Smooth muscle cell (in vitro differentiated cells): ENCODE results near the gene KMT2A. TPM values are rescaled to one million over a fixed set of nuclear protein-coding genes. Genes with fewer than 3 reads are reported as not detected.

Source experiments
- DNase-seq: peaks from one replicate; lab custom pipeline; 2025; ENCODE audit not compliant: unreplicated experiment; lab: John Stamatoyannopoulos, UW
- H2AFZ ChIP-seq: fragments of 200-600 bp; sonication (generic); 2 replicates; pipeline ENCODE4 v1.6.0; 2016; ENCODE audit warnings: antibody characterized with exemption, low read depth, mild to moderate bottlenecking
- H3F3A ChIP-seq: fragments of 200-600 bp; sonication (generic); 2 replicates; pipeline ENCODE4 v1.6.0; 2017; ENCODE audit warnings: antibody characterized with exemption, low read depth
- H3K27ac ChIP-seq: fragments of 200-600 bp; sonication (generic); 2 replicates; pipeline ENCODE4 v1.5.1; 2016; ENCODE audit warnings: low read depth, mild to moderate bottlenecking
- H3K27me3 ChIP-seq: fragments of 200-600 bp; sonication (generic); 2 replicates; pipeline ENCODE4 v1.6.1; 2016; ENCODE audit warnings: low read depth, mild to moderate bottlenecking
- H3K36me3 ChIP-seq: fragments of 200-600 bp; sonication (generic); 2 replicates; pipeline ENCODE4 v1.5.1; 2016; ENCODE audit warnings: low read depth
- H3K4me1 ChIP-seq: fragments of 200-600 bp; sonication (generic); 2 replicates; pipeline ENCODE4 v1.5.1; 2016; ENCODE audit warnings: low read depth
- H3K4me2 ChIP-seq: fragments of 200-600 bp; sonication (generic); 2 replicates; pipeline ENCODE4 v1.6.0; 2016; ENCODE audit warnings: mild to moderate bottlenecking
- H3K4me3 ChIP-seq: fragments of 200-600 bp; sonication (generic); 2 replicates; pipeline ENCODE4 v1.5.1; 2016; ENCODE audit warnings: mild to moderate bottlenecking
- H3K79me2 ChIP-seq: fragments of 200-600 bp; sonication (generic); 2 replicates; pipeline ENCODE4 v1.6.0; 2016; ENCODE audit warnings: low read depth, mild to moderate bottlenecking
- H3K9ac ChIP-seq: fragments of 200-600 bp; sonication (generic); 2 replicates; pipeline ENCODE4 v1.6.0; 2016; ENCODE audit warnings: low read depth
- H3K9me3 ChIP-seq: fragments of 200-600 bp; sonication (generic); replicated peaks from 2 replicates; pipeline ENCODE4 v1.5.1; 2016; ENCODE audit warnings: low read depth
- H4K20me1 ChIP-seq: fragments of 200-600 bp; sonication (generic); 2 replicates; pipeline ENCODE4 v1.6.0; 2016; ENCODE audit warnings: low read depth
- WGBS: methylation state at CpG from one replicate; pipeline ENCODE4 v1.1.7; 2016; ENCODE audit warnings: low lambda C conversion rate; 5-methylcytosine and 5-hydroxymethylcytosine counted together
- polyA plus RNA-seq: library from polyadenylated mRNA; unstranded; fragments of >200 nt; fragmentation: Nextera tagmentation; extraction: Ambion mirVana; gene quantifications from 2 replicates; pipeline ENCODE4 v1.2.1, GENCODE V29; 2016
- total RNA-seq: library from RNA; depleted of rRNA; stranded (reverse); fragments of >200 nt; gene quantifications from 2 replicates; pipeline ENCODE4 v1.2.3, GENCODE V29; 2014
- TF ChIP-seq, protein P1 (sequence below): fragments of 200-600 bp; sonication (generic); IDR thresholded peaks from 2 replicates; pipeline ENCODE4 v1.5.1; 2017; ENCODE audit warnings: borderline replicate concordance, mild to moderate bottlenecking, antibody characterized with exemption; ENCODE audit not compliant: insufficient read depth, poor library complexity, severe bottlenecking

KMT2A gene
- total RNA-seq (26.6 and 27.8 TPM in 2 replicates), polyA plus RNA-seq (15.5 and 19.6 TPM in 2 replicates)

DNA sequence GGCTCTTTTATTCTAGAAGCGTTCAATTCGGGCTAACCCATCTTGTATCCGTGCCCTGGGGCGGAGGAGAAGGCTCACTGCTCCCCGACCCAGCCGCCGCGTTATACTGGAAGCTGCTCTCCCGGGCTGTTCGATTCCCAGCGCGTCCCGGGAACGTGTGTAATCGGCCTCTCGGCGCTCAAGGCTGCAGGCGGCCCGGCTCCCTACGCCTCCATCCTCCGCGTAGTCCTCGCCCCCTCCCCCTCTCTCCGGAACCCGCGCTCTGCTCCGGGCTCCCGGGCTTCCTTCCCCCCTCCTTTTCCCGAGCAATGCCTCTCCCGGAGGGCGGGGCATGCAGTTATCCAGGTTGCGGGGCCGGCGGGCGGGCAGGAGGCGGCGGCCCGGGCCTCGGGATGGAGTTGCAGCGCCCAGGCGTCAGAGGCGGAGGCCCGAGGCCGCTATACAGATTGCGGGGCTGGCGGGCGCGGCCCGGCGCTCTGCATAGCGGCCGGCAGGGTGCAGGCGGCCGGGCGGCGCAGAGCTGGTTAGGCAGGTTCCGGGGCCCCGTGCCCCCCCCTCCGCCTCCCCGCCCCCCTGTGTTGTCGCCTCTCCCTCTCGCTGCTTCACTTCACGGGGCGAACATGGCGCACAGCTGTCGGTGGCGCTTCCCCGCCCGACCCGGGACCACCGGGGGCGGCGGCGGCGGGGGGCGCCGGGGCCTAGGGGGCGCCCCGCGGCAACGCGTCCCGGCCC lies at the start of gene KMT2A:
TSS of gene KMT2A (plus strand) at position 600 of the 732 bp plus-strand sequence. CDS start at position 621, 21 bp downstream.
- H3K4me3 ChIP-seq, result peak within 1 kb of the TSS; percentile 93
- peak within 1 kb of the TSS; percentile 96 for H3K4me2 ChIP-seq
- H3K27ac ChIP-seq, result peak within 1 kb of the TSS; percentile 67
- H4K20me1 ChIP-seq, result peaks cover 42% of the 10 kb centered on the region
- H3K79me2 ChIP-seq, result peaks cover 44% of the 10 kb centered on the region
- no peaks in the 10 kb centered on the region for H3F3A ChIP-seq
- TF ChIP-seq, protein P1, sequence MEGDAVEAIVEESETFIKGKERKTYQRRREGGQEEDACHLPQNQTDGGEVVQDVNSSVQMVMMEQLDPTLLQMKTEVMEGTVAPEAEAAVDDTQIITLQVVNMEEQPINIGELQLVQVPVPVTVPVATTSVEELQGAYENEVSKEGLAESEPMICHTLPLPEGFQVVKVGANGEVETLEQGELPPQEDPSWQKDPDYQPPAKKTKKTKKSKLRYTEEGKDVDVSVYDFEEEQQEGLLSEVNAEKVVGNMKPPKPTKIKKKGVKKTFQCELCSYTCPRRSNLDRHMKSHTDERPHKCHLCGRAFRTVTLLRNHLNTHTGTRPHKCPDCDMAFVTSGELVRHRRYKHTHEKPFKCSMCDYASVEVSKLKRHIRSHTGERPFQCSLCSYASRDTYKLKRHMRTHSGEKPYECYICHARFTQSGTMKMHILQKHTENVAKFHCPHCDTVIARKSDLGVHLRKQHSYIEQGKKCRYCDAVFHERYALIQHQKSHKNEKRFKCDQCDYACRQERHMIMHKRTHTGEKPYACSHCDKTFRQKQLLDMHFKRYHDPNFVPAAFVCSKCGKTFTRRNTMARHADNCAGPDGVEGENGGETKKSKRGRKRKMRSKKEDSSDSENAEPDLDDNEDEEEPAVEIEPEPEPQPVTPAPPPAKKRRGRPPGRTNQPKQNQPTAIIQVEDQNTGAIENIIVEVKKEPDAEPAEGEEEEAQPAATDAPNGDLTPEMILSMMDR, result no peak
- WGBS, result under 1% methylated on average over 33 of the region's 83 CpGs
- peak; percentile 90 for DNase-seq
- peak within 1 kb of the TSS; percentile 88 for H2AFZ ChIP-seq
- no peaks in the 10 kb centered on the region for H3K9me3 ChIP-seq
- peaks cover 29% of the 10 kb centered on the region for H3K4me1 ChIP-seq
- peak within 1 kb of the TSS; percentile 94 for H3K9ac ChIP-seq
- no peaks in the 10 kb centered on the region for H3K27me3 ChIP-seq
- H3K36me3 ChIP-seq, result no peaks in the 10 kb centered on the region

DNA sequence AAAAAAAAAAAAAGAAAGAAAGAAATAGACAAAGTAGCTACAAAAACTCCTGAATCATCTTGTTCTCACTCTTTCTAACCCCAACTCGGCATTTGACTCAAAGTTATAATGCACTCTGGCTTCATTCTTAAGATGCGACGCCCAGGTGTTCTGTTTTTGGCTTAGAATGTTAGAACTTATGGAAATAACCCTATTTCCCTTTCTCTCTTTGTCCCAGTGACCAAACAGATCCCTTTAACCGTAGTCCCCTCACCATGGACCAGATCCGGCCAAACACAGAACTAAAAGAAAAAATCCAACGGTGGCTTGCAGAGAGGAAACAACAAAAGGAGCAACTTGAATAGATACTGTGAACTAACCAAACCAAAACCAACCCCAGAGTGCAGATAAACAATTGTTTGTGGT lies 40.2 kb upstream of the KMT2A start:
- no peaks in the 10 kb centered on the region for H3K9me3 ChIP-seq
- TF ChIP-seq, protein P1, result no peak
- no peaks in the 10 kb centered on the region for H3K79me2 ChIP-seq
- no peaks in the 10 kb centered on the region for H4K20me1 ChIP-seq
- peaks cover 8% of the 10 kb centered on the region for H3F3A ChIP-seq
- H3K4me2 ChIP-seq, result no peak overlapping the region
- no peak overlapping the region for H3K27ac ChIP-seq
- DNase-seq, result no peak
- no peak overlapping the region for H3K4me3 ChIP-seq
- H2AFZ ChIP-seq, result no peak overlapping the region
- WGBS, result 97% methylated on average over 6 of the region's 6 CpGs
- no peak overlapping the region for H3K9ac ChIP-seq
- peaks cover 20% of the 10 kb centered on the region for H3K36me3 ChIP-seq
- no peaks in the 10 kb centered on the region for H3K4me1 ChIP-seq
- no peaks in the 10 kb centered on the region for H3K27me3 ChIP-seq

DNA sequence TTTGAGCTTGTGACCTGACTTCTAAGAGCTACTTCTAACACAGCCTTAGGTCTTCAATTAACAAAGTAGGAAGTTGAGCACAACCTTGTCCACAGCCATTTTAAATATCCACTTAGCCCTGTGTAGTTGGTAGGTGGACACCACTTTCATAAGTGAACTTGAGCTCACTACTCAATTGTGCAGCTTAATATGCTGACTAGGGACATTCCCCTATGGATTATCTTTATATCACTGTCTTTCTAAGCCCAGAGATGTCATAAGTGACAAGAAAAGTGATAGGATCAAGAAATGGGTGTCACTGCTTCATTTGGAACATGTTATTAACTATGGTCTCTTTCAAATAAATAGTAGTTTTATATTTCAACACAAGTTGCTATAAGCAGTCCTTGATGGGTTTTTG lies 38.8 kb upstream of the KMT2A start:
- no peak overlapping the region for H3K9ac ChIP-seq
- H3K27me3 ChIP-seq, result no peaks in the 10 kb centered on the region
- no peak overlapping the region for H3K4me2 ChIP-seq
- H3K36me3 ChIP-seq, result peaks cover 11% of the 10 kb centered on the region
- H3K27ac ChIP-seq, result no peak overlapping the region
- H3K4me1 ChIP-seq, result peaks cover 2% of the 10 kb centered on the region
- H3K9me3 ChIP-seq, result no peaks in the 10 kb centered on the region
- H3K79me2 ChIP-seq, result peaks cover 9% of the 10 kb centered on the region
- no peak overlapping the region for H2AFZ ChIP-seq
- peaks cover 8% of the 10 kb centered on the region for H3F3A ChIP-seq
- no peak for DNase-seq
- TF ChIP-seq, protein P1, result no peak
- no peak overlapping the region for H3K4me3 ChIP-seq
- peaks cover 1% of the 10 kb centered on the region for H4K20me1 ChIP-seq
